Measurements from ENCODE around the gene SPP2. TPM values are rescaled to one million over a fixed set of nuclear protein-coding genes. Genes with fewer than 3 reads are reported as not detected.

The SPP2 gene
- total RNA-seq, 4 donors from 2014 or later: not detected

GRCh38 chr2:234029150-234029733 is 21.3 kb upstream of the SPP2 start:
- TF ChIP-seq CTCF (IDR thresholded peaks at IDR 0.05) (no peak), POLR2AphosphoS5 (IDR thresholded peaks at IDR 0.05) (no peak), EP300 (IDR thresholded peaks at IDR 0.05; ENCODE audit: low read depth) (no peak), POLR2A (IDR thresholded peaks at IDR 0.05) (no peak)
- intact Hi-C loops (cut with DNase I; ENCODE audit: low total_unique reads): no loop called here

DNA sequence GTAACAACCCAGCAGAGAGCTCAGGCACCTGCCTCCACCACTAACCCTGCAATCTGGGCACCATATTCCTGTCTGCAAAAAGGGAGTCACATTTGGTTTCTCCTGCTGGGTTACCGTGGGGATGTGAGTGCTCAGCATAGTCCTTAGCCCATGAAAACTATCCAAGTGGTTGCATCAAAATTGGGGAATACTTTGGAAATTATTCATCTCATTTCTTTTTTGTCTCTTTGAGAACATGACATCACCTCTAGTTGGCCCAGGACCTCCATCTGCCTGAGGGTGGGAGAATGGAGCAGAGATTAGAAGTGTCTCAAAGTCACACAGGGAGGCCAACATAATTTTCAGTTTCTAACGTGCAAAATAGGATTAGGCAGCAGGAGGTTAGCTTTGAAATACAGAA is 19.3 kb upstream of the SPP2 start:
- TF ChIP-seq CTCF (IDR thresholded peaks at IDR 0.05): no peak
- no peak for TF ChIP-seq EP300 (IDR thresholded peaks at IDR 0.05; ENCODE audit: low read depth)
- no peak for TF ChIP-seq POLR2A (IDR thresholded peaks at IDR 0.05)
- TF ChIP-seq POLR2AphosphoS5 (IDR thresholded peaks at IDR 0.05): no peak
- WGBS, 2 donors (ENCODE audit: low coverage in 1 of 2): 11 to 33% methylated on average over 1 to 2 of the region's 2 CpGs
- Histone ChIP-seq H3K27me3 (no peaks in the 10 kb centered on the region), H3K36me3 (no peaks in the 10 kb centered on the region), H3K9me3 (peaks cover 0 to 7% of the 10 kb centered on the region in 2 donors), H3K27ac (no peak overlapping the region), H3K4me1 (peaks cover 0 to 1% (median 0%) of the 10 kb centered on the region in 4 donors), H3K4me3 (no peak overlapping the region)
- intact Hi-C loops (cut with DNase I; ENCODE audit: low total_unique reads) (no loop called here), in situ Hi-C loops (cut with MboI; ENCODE audit: low pct_ligation_motif_present in 1 of 4, low pct_unique_long_range_greater_than_20kb in 1 of 4, low sequenced_read_pairs in 3 of 4) (no loop called here)
- DNase-seq: no peak

More at GRCh38 chr2:234029150-234029733, 21.3 kb upstream of the SPP2 start:
- Histone ChIP-seq H3K4me3 (no peak overlapping the region), H3K36me3 (no peaks in the 10 kb centered on the region), H3K4me1 (peaks cover 0 to 12% (median 0%) of the 10 kb centered on the region in 4 donors), H3K9me3 (peaks cover 0 to 6% of the 10 kb centered on the region in 2 donors), H3K27me3 (no peaks in the 10 kb centered on the region), H3K27ac (no peak overlapping the region)
- no peak for DNase-seq
- in situ Hi-C loops (cut with MboI; ENCODE audit: low pct_ligation_motif_present in 1 of 4, low pct_unique_long_range_greater_than_20kb in 1 of 4, low sequenced_read_pairs in 3 of 4): no loop called here
- WGBS, 2 donors (ENCODE audit: low coverage in 1 of 2): 81 to 83% methylated on average over 4 of the region's 4 CpGs

DNA sequence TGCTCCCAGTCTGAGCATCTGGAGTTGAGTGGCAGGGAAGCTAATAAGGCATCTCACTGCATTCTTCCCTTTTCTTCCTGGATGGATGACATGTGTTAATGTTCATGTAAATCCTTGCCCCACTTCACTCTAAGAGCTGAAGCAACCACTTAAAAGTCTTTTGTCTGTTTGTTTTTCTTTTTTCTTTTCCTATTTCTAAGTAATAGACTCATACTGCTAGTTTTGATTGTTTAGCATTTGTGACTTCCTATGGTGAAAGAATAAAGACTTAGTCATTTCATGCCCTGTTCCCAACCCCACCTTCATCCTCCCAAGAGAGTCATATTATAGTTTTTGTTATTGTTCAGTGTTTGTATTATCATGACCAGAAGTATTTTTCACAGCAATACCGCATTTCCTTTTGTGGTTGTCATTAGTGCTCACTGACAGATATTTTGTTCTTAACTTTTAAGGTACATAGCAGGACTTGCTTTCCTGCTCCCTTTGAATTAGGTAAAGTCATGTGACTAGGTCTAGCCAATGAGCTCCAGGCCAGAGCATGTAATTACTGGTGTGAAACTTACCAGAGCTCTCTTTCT is 18.1 kb upstream of the SPP2 start:
- H3K4me1 ChIP-seq: no peaks in the 10 kb centered on the region
- no peak overlapping the region for H3K4me3 ChIP-seq
- TF ChIP-seq EP300 (IDR thresholded peaks at IDR 0.05; ENCODE audit: low read depth): no peak
- TF ChIP-seq POLR2AphosphoS5 (IDR thresholded peaks at IDR 0.05): no peak
- no peak for TF ChIP-seq CTCF (IDR thresholded peaks at IDR 0.05)
- no peak for TF ChIP-seq POLR2A (IDR thresholded peaks at IDR 0.05)
- peak; percentile 23 for DNase-seq
- H3K9me3 ChIP-seq: peaks cover 0 to 10% of the 10 kb centered on the region in 2 donors
- H3K27ac ChIP-seq: peak overlapping the region in 1 of 4 donors; percentile 2
- 81 to 86% methylated on average over 1 of the region's 1 CpG for WGBS, 2 donors (ENCODE audit: low coverage in 1 of 2)
- no peaks in the 10 kb centered on the region for H3K36me3 ChIP-seq
- in situ Hi-C loops (cut with MboI; ENCODE audit: low pct_ligation_motif_present in 1 of 4, low pct_unique_long_range_greater_than_20kb in 1 of 4, low sequenced_read_pairs in 3 of 4) (no loop called here), intact Hi-C loops (cut with DNase I; ENCODE audit: low total_unique reads) (no loop called here)
- H3K27me3 ChIP-seq: no peaks in the 10 kb centered on the region

DNA sequence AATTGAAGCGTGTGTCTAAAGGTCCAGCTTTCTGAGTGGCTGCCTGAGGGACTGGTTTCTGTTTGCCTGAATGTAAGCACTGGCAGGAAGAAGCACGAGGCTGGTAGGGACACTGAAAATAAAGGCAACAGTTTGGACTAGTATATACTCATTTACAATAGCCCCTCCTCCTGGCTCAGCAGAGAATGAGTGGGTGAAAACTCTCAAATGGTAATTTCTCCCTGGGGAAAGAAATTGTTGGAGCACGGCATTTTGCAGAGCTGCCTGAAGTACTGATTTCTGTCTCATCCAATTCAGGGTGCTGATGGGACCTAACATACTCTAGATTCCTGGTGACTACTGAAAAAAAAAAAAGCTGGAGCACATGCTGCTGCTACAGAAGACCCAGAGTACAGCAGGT is 17.3 kb upstream of the SPP2 start:
- no peak for DNase-seq
- H3K36me3 ChIP-seq: no peaks in the 10 kb centered on the region
- in situ Hi-C loops (cut with MboI; ENCODE audit: low pct_ligation_motif_present in 1 of 4, low pct_unique_long_range_greater_than_20kb in 1 of 4, low sequenced_read_pairs in 3 of 4): no loop called here
- WGBS, 2 donors (ENCODE audit: low coverage in 1 of 2): 64 to 75% methylated on average over 3 of the region's 3 CpGs
- H3K27ac ChIP-seq: no peak overlapping the region
- peaks cover 0 to 10% of the 10 kb centered on the region in 2 donors for H3K9me3 ChIP-seq
- intact Hi-C loops (cut with DNase I; ENCODE audit: low total_unique reads): no loop called here
- TF ChIP-seq CTCF (IDR thresholded peaks at IDR 0.05): no peak
- no peak for TF ChIP-seq EP300 (IDR thresholded peaks at IDR 0.05; ENCODE audit: low read depth)
- TF ChIP-seq POLR2AphosphoS5 (IDR thresholded peaks at IDR 0.05): no peak
- TF ChIP-seq POLR2A (IDR thresholded peaks at IDR 0.05): no peak
- H3K4me3 ChIP-seq: no peak overlapping the region
- no peaks in the 10 kb centered on the region for H3K4me1 ChIP-seq
- no peaks in the 10 kb centered on the region for H3K27me3 ChIP-seq
